ENCODE measurements around the gene CDX2.

Gene CDX2

GRCh38 chr13:27979001-27979643 is 10.0 kb upstream of the CDX2 start:
- no peak for DNase-seq (ENCODE audit: extremely low read depth in 1 of 2, low read depth in 1 of 2)

- DNase-seq (ENCODE audit: extremely low read depth in 1 of 2, low read depth in 1 of 2) = no peak
Observed at GRCh38 chr13:27978301-27978968, 9.3 kb upstream of the CDX2 start.

- DNase-seq (ENCODE audit: extremely low read depth in 1 of 2, low read depth in 1 of 2) = no peak
Observed at GRCh38 chr13:27977476-27978300, 8.6 kb upstream of the CDX2 start.

DNA sequence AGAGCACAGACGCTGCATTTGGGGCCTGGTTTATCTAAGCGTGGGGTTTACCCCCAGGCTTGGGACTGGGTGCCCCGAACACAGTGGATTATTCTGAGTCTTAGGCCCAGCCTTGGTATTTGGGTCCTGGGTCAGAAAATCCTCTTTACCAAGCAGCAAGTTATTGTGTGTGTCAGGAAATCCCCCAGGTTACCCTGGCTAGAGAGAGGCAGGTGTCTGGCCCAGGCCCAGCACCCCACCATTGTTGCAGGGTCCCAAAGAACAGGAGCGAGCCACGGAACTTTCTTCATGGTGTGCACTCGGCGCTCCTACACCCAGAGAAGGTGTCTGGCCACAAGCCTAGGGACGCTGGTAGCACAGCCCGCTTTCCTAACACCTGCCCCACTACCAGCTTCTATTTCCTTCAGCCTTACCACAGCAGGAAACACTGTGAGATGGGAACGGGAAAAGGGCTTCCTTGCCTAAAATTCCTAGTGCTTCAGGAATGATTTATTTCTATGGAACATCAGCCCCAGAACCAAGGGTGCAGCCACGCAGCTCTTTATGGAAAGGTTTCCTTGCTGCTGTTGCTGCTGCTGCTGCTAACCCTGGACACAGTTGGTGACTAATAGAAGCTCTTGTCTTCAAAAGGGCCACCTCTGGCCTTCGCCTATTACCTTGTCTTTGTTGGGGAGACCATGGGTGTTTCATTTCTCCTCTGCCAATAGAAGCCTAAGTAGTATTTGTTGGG is 7.4 kb upstream of the CDX2 start:
- DNase-seq (ENCODE audit: extremely low read depth in 1 of 2, low read depth in 1 of 2) = no peak

DNA sequence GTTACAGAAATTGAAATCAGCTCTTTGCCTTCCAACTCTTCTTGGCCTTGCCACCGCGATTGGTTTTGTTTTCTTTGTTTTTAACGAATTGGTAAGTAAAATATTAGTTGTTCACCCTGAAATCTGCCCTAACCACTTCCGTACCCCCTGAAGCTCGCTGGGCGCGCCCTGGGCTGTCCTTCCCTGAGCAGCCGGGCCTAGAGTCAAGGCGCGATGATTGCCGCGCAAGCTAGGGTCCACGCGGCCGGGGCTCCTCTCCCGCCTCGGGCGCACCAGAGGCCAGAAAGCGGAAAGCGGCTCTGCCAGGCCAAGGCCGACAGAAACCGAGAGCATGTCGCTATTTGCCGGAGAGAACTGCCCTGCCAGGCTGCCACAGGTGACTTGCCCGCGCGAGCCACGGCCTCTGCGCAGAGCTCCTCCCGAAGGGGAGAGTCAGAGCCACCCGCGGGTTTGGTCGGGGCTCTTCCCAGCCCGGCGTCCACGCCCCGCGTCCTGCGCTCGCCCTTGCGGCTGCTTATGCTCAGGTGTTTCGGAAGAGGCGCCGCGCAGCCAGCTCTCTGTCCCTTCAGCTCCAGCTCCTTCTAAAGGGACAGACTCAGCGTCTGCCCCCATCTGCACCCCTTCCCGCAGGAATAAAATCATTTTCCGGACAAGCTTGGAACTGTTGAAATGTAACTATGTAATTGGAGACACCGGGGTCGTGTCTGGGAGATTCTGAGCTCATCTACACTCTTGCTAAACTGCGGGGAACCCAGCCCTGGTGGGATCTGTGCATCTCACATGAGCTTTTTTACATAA is 6.6 kb upstream of the CDX2 start:
- DNase-seq (ENCODE audit: extremely low read depth in 1 of 2, low read depth in 1 of 2) = no peak

DNA sequence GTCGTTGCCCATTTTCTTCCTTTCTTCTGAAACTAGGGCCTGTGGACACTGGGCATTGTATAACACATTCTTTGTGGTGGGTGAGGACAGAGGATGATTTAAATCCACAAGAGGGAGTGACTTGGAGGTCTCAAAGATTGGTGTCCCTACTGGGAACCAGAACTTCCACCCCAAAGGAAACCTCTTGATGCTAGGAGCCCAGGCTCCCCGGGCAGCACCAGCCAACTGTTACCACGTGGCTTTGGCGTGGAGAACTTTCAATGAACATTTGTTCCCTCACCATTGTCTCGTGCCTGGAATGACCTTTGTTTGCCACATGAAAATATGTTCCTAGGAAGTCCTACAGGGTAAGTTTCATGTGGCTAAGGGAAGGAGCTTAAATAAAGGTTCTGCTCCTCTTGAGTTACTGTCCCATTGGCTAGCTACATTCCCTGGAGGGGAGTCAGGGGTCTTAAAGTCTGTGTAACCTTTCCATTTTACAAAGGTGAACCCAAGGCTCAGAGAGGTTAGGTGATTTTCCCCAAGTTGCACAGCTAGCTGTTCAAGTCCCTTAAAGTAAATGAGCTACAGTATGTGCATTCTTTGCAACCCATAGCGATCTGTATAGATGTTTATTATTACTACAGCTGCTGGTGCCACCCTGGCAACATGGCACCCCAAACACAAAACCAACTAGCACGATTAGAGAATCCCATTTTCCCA is 5.0 kb upstream of the CDX2 start:
- DNase-seq (ENCODE audit: extremely low read depth in 1 of 2, low read depth in 1 of 2) = no peak

DNA sequence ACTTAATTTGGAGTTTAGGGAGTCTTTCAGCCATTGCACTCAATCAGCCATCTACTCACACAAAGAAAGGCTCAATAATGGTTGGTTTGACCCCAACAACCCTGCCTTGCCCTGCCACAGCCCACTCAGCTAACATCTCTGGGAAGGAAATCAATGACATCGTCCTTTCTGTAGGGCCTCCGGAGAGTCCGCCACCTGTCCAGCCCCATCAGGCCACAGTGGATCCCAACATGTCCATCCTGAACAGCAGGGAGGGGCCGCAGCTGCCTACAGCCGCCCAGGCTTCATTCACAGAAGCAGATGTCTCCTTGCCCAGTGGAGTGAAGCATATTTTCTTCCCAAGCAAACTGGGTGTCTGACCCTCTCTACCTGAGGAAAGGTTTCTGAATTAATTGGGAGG is 4.2 kb upstream of the CDX2 start:
- DNase-seq (ENCODE audit: extremely low read depth in 1 of 2, low read depth in 1 of 2) = no peak

DNA sequence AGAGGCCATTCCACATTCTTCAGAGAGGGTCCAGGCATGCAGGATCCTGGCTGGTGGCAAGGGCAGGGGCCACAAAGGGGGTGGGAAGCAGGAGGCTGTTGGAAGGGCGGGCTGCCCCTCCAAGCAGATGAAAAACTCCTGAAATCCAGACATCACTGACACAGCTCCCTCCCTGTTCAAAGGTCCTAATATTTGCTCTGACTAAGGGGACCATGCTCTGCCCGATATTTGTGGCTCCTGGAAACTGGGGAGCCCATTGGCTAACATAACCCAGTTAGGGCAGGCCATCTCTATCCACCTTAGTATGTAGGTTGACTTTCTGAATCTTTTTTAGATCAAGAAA is 3.3 kb upstream of the CDX2 start:
- DNase-seq (ENCODE audit: extremely low read depth in 1 of 2, low read depth in 1 of 2) = no peak

DNA sequence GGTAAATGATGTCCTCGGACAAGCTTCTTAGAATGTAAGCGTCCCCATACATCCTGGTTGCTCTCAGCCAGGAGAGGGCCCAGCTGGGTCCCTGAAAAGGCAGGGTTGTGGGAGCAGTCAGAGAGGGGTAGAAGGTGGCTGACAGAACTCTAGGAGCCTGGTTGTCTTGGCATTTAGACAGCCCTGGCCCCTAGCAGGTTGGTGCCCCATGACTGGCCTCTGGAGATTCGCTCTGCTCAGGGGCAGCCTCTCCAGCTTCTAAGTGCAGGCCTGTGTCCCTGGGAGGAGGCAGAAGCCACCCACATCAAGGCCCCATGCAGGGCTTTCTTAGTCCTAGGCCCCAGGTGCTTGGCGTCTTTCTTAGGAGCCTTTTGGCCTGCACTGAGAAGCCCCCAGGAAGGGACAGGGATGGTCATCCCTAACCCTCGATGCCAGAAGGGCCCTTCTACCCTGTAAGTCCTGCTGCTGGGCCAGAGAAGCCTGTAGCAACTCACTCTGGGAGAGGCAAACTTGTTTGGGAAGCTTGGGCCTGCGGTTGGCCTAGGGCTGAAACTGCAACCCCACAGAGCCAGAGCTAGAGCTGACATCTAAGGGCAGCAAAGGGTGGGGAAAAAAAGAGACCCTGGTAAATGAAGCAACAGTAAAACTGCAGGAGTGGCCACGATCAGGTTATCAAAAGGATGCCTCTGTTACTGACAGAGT is 2.8 kb upstream of the CDX2 start:
- no peak for DNase-seq (ENCODE audit: extremely low read depth in 1 of 2, low read depth in 1 of 2)

- DNase-seq (ENCODE audit: extremely low read depth in 1 of 2, low read depth in 1 of 2) = no peak
Observed at GRCh38 chr13:27971236-27971645, 2.1 kb upstream of the CDX2 start.

GRCh38 chr13:27970382-27971235 is 1.5 kb upstream of the CDX2 start:
- DNase-seq (ENCODE audit: extremely low read depth in 1 of 2, low read depth in 1 of 2) = no peak

DNA sequence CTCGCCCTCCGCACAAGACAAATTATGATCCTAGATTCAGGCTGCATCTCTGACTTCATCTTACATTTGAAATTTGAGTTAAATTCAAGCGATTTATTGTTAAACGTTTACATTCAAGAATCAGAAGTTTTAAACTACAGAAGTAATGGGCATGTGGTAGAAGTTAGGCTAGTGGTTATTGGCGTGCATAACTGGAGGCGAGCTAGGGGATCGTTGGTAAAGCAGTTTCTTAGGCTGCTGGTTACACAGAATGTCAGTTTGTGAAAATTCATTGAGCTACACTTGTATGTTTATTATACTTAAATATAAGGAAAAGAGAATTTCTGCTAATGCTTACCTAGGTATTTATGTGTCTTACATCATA is 733 bp upstream of the CDX2 start:
- DNase-seq (ENCODE audit: extremely low read depth in 1 of 2, low read depth in 1 of 2) = no peak

DNA sequence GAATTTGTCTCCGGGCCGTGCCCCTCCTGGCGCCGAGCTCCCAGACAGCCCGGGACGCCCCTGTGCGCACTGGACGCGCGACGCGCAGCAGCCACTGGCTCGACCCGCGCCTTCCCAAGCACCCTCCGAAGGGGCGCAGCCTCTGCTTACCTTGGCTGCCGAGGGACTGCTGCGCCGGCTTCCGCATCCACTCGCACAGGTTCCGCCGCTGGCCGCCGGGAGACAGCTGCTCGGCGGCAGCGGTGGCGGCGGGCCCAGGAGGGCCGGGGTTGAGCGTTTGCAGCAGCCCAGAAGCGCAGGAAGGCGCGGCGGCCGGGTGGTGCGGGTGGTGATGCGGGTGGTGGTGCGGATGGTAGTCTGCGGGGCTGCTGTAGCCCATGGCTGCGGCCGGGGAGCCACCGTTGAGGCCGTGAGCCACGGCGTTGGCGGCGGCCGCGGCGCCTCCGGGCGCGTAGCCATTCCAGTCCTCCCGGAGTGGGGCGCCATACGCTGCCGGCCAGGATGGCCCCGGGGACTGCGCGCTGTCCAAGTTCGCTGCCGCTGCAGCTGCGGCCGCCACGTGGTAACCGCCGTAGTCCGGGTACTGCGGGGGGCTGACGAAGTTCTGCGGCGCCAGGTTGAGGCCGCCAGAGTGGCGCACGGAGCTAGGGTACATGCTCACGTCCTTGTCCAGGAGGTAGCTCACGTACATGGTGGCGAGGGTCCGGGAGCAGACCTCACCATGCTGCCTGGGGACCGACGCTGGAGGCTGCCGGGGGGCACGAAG is 616 bp downstream of the CDX2 start:
- no peak for DNase-seq (ENCODE audit: extremely low read depth in 1 of 2, low read depth in 1 of 2)

DNA sequence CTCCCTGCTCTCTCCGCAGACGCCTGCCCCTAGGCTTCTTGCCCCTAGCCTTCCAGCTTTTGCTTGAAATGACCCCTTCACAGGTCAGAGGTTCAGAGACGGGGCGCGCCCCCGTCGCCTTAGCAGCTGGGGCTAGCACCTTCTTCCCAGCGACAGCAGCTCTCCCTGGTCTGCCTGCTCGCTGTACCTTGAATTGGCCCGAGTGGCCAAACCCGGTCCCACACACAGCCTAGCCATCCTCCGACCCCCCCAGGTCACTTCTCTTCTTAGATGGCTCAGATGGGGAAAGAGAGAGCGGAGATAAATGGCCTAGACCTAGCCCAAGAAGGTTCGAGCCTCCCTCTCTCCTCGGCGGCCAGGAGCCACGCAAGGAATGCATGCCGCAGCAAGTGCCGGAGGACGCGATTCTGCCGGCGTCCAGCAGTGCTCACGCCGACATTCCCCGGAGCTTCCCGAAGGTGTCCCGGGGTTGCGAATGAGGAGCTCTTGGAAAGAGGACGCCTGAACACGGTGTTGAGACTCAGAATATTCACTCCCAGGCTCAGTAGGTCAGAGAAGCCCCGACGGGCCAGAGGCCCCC is 1.3 kb downstream of the CDX2 start:
- no peak for DNase-seq (ENCODE audit: extremely low read depth in 1 of 2, low read depth in 1 of 2)

DNA sequence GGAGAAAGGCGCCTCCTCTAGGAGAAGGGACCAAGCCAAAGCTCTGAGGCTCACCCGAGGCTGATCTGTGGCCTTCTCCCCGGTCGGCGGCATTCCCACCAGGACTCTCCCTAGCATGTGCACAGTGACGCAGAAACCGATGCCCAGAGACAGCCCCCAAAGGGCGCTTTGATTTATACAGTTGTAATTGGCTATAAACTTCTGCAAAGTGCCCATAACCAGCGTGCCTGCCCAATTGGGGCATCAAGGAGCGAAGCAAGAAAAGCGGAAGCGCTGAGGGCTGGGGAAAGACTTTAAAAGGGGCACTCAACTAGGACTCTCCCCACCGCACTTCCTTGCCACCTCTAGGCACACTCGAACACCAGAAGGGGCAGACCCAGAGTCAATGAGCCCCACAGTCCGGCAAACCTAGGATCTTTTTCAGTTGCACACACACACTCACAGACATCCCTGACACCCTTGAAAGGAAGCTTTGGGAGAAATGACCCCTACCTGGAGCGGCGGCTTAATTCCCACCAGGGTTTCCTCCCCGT is 1.8 kb downstream of the CDX2 start:
- no peak for DNase-seq (ENCODE audit: extremely low read depth in 1 of 2, low read depth in 1 of 2)

DNA sequence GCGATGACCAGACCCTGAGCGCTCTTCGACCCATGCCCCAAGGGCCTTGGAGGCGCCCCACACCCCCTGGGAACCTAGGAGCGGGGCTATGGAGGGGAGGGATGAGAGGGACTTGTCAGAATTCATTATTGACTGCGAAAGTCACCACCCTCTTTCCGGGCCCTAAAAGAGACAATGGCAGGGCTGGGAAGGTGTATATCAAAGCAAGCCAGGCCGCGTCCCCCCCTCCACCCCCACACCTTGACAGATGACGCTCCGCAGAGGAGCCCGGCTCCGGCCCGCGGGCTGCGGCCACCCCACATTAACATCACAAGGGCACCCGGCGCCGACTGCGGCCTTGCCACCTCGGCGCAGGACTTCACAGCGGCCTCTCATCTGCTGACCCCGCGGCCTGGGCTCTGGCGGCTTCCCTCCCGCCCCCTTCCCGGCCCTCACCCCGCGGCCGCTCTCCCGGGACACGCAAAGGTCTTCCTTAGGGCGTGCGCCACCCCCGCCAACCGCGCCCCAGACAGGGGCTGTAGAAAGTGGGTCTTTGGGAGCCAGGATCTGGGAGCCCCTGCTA is 2.4 kb downstream of the CDX2 start:
- DNase-seq (ENCODE audit: extremely low read depth in 1 of 2, low read depth in 1 of 2) = no peak
